GM12878 (cell line): Measurements from ENCODE around the gene KRT14. TPM values are rescaled to one million over a fixed set of nuclear protein-coding genes. Genes with fewer than 3 reads are reported as not detected.

Experiments
- ATAC-seq: fragments of 200-7000 bp; cut with Tn5 transposase; 3 replicates; pipeline ENCODE4 v1.9.1; 2020; ENCODE audit warnings: mild to moderate bottlenecking, moderate library complexity
- BruUV-seq: library from RNA; stranded (reverse); fragments of 400-500 nt; replicated peaks from 2 replicates; lab custom pipeline; 2021; lab: Mats Ljungman, UMichigan
- CTCF ChIA-PET: fragments of 300-600 bp; sonication (Branson Sonifier 250); formaldehyde crosslinking; extraction: SDS; loops from one replicate; lab custom pipeline; 2021; ENCODE audit warnings: inconsistent platforms; lab: Yijun Ruan, JAX
- POLR2A ChIA-PET: fragments of 350-600 bp; formaldehyde crosslinking; extraction: SDS; loops from one replicate; lab custom pipeline; 2021; ENCODE audit warnings: inconsistent platforms; lab: Charles Lee
- RAD21 ChIA-PET: fragments of 300-600 bp; sonication (Branson Sonifier 250); formaldehyde crosslinking; loops from one replicate; lab custom pipeline; 2023; ENCODE audit warnings: antibody characterized with exemption; ENCODE audit not compliant: unreplicated experiment; lab: Charles Lee
- SMC1A ChIA-PET: fragments of 300-600 bp; sonication (Branson Sonifier 250); formaldehyde crosslinking; loops from one replicate; lab custom pipeline; 2023; ENCODE audit not compliant: unreplicated experiment, uncharacterized antibody; lab: Charles Lee
- DNase-seq: peaks from one replicate; pipeline ENCODE4 v3.0.0-alpha.2; 2011; ENCODE audit warnings: low read depth, low spot score
- FAIRE-seq: peaks from 3 replicates; lab custom pipeline; 2011; peaks lifted over from hg19 to GRCh38; lab: Jason Lieb, UNC
- H2AFZ ChIP-seq: 2 replicates; pipeline ENCODE4 v1.6.0; 2011; ENCODE audit warnings: low read depth, low read length, control low read depth; ENCODE audit not compliant: control insufficient read depth
- H3K27ac ChIP-seq: 2 replicates; pipeline ENCODE4 v1.5.1; 2011; ENCODE audit warnings: control low read depth; ENCODE audit not compliant: control insufficient read depth, insufficient read depth
- H3K27me3 ChIP-seq, 2 experiments: replicated peaks in 1 of 2; 2 replicates each; pipeline versions ENCODE4 v1.6.0 to v1.6.1; 2011; ENCODE audit warnings: low read length in 1 of 2; ENCODE audit not compliant: control insufficient read depth in 2 of 2, insufficient read depth in 2 of 2
- H3K36me3 ChIP-seq, 2 experiments: 2 replicates each; pipeline ENCODE4 v1.5.1; 2011; ENCODE audit warnings: low read length in 1 of 2; ENCODE audit not compliant: control insufficient read depth in 2 of 2, insufficient read depth in 2 of 2
- H3K4me1 ChIP-seq: 2 replicates; pipeline ENCODE4 v1.6.1; 2011; ENCODE audit warnings: mild to moderate bottlenecking, low read length, moderate library complexity, mixed read lengths; ENCODE audit not compliant: control insufficient read depth, insufficient read depth
- H3K4me2 ChIP-seq: 2 replicates; pipeline ENCODE4 v1.6.0; 2011; ENCODE audit warnings: control low read depth; ENCODE audit not compliant: control insufficient read depth, insufficient read depth
- H3K4me3 ChIP-seq: fragments of 200-600 bp; sonication (generic); 2 replicates; pipeline ENCODE4 v1.5.1; 2016
- H3K79me2 ChIP-seq: 2 replicates; pipeline ENCODE4 v1.6.0; 2011; ENCODE audit warnings: low read length; ENCODE audit not compliant: control insufficient read depth, insufficient read depth
- H3K9ac ChIP-seq: 2 replicates; pipeline ENCODE4 v1.8.0; 2011; ENCODE audit warnings: low read length, control low read depth, mixed read lengths; ENCODE audit not compliant: control insufficient read depth, insufficient read depth
- H3K9me3 ChIP-seq: replicated peaks from 3 replicates; pipeline ENCODE4 v1.5.1; 2011; ENCODE audit warnings: mild to moderate bottlenecking, low read length; ENCODE audit not compliant: control insufficient read depth, insufficient read depth
- H4K20me1 ChIP-seq: 2 replicates; pipeline ENCODE4 v1.6.0; 2011; ENCODE audit not compliant: control insufficient read depth, insufficient read depth
- BMI1 ChIP-seq: fragments of 450-650 bp; IDR thresholded peaks from 2 replicates; pipeline ENCODE4 v1.6.1; 2016; ENCODE audit warnings: mild to moderate bottlenecking, moderate library complexity, borderline replicate concordance
- E4F1 ChIP-seq: fragments of 450-650 bp; IDR thresholded peaks from 2 replicates; pipeline ENCODE4 v1.6.1; 2018; ENCODE audit warnings: borderline replicate concordance, mild to moderate bottlenecking; ENCODE audit not compliant: partially characterized antibody
- MEF2A ChIP-seq: IDR thresholded peaks from 2 replicates; pipeline ENCODE4 v1.6.1; 2011; ENCODE audit warnings: low read depth, mild to moderate bottlenecking, low read length, moderate library complexity; ENCODE audit not compliant: insufficient read depth
- MYC ChIP-seq: IDR thresholded peaks from 2 replicates; pipeline ENCODE4 v1.6.1; 2011; ENCODE audit warnings: mild to moderate bottlenecking, low read length, moderate library complexity, inconsistent platforms; ENCODE audit not compliant: insufficient read depth, insufficient replicate concordance, insufficient read length, severe bottlenecking
- NKRF ChIP-seq: fragments of 450-650 bp; conservative IDR thresholded peaks from 2 replicates; pipeline ENCODE4 v1.6.1; 2017; ENCODE audit warnings: mild to moderate bottlenecking, moderate library complexity
- RB1 ChIP-seq: fragments of 450-650 bp; formaldehyde crosslinking; IDR thresholded peaks from 2 replicates; pipeline ENCODE4 v1.6.1; 2017; ENCODE audit warnings: mild to moderate bottlenecking, borderline replicate concordance
- SIX5 ChIP-seq: IDR thresholded peaks from 2 replicates; pipeline ENCODE4 v1.6.1; 2011; ENCODE audit warnings: mild to moderate bottlenecking, low read depth, low read length, moderate library complexity; ENCODE audit not compliant: severe bottlenecking
- WGBS: methylation state at CpG from one replicate; pipeline ENCODE4 v1.1.6; 2016; ENCODE audit warnings: low lambda C conversion rate; ENCODE audit not compliant: insufficient replicate concordance, insufficient coverage; ENCODE audit errors: missing lambda C conversion rate; 5-methylcytosine and 5-hydroxymethylcytosine counted together
- in situ Hi-C: fragments of 300-500 bp; cut with MboI; formaldehyde crosslinking; loops from 9 replicates; pipeline ENCODE4 v1.14.3; 2018; ENCODE audit warnings: mixed read lengths
- intact Hi-C: fragments of 100-400 bp; cut with micrococcal nuclease; formaldehyde crosslinking; loops from one replicate; pipeline ENCODE4 v1.14.2; 2022; ENCODE audit not compliant: unreplicated experiment
- polyA plus RNA-seq, 11 experiments: library from polyadenylated mRNA; depleted of rRNA in 4 of 11; unstranded in 6 of 11; stranded (reverse) in 5 of 11; fragments of >200 nt; fragmentation: Nextera tagmentation in 4 of 11; fragmentation: Illumina TruSeq in 1 of 11; extraction: Ambion mirVana in 4 of 11; extraction: Trizol in 1 of 11; gene quantifications; 1 replicate in 1 of 11; 2 replicates in 10 of 11; pipeline versions ENCODE4 v1.2.1 to v1.2.3, GENCODE V29; 2011 to 2016; ENCODE audit warnings: inconsistent platforms in 2 of 11, missing spikeins in 2 of 11, low read depth in 1 of 11
- total RNA-seq, 4 experiments: library from RNA; depleted of rRNA in 3 of 4; stranded (reverse); fragments of >200 nt in 3 of 4; fragmentation: Illumina TruSeq in 1 of 4; extraction: Trizol in 1 of 4; gene quantifications; 2 replicates each; pipeline versions ENCODE4 v1.2.1 to v1.2.3, GENCODE V29; 2013 to 2021

The KRT14 gene
- total and polyA plus RNA-seq, 10 of the 15 experiments (the other 5 are each of a cell fraction or from before 2014, with no cell fraction given), result 1.5 TPM; not detected in 9

GRCh38 chr17:41610965-41611640 lies 24.4 kb upstream of the KRT14 start:
- in situ Hi-C loops, result no loop called here
- Histone ChIP-seq H3K4me1 (no peaks in the 10 kb centered on the region), H3K4me2 (no peak overlapping the region), H3K4me3 (no peak overlapping the region), H4K20me1 (no peaks in the 10 kb centered on the region), H3K36me3 (no peaks in the 10 kb centered on the region), H3K27me3 (no peaks in the 10 kb centered on the region; a peak in 1 of 4 replicates), H2AFZ (no peak overlapping the region), H3K9ac (no peak overlapping the region), H3K27ac (no peak overlapping the region), H3K9me3 (peaks cover 3% of the 10 kb centered on the region; the same call in 2 of the 3 replicates), H3K79me2 (no peaks in the 10 kb centered on the region)
- 44% methylated on average over 25 of the region's 25 CpGs for WGBS
- FAIRE-seq (no peak), DNase-seq (no peak), ATAC-seq (no peak)
- POLR2A ChIA-PET, result no interaction called here
- intact Hi-C loops, result no loop called here
- RAD21 ChIA-PET, result no interaction called here
- CTCF ChIA-PET, result interaction anchor here (2.3 kb wide), 1 partner anchor 38 kb away, joined by 5 read pairs; no protein-coding TSS in a partner anchor
- no TSS peak for BruUV-seq
- SMC1A ChIA-PET, result no interaction called here
- TF ChIP-seq MEF2A (no peak), RB1 (no peak), NKRF (no peak), BMI1 (no peak), MYC (no peak), SIX5 (no peak), E4F1 (no peak)
